Thoracic aorta (tissue), 2 donors: Measurements from ENCODE around the gene TEX35. TPM values are rescaled to one million over a fixed set of nuclear protein-coding genes. Genes with fewer than 3 reads are reported as not detected.

ENCODE experiments used
- ATAC-seq: fragments of 150-250 bp; one replicate; pipeline ENCODE4 v1.8.0; 2017; ENCODE audit warnings: low read depth; ENCODE audit not compliant: insufficient number of reproducible peaks, low FRiP score
- DNase-seq: peaks from one replicate; pipeline ENCODE4 v3.0.0-alpha.2; 2020; ENCODE audit warnings: low spot score
- H3K27ac ChIP-seq, 2 donors: fragments of 200-600 bp; sonication (generic); 1 replicate in 1 of 2; 2 replicates in 1 of 2; pipeline ENCODE4 v1.5.1; 2016; ENCODE audit warnings: mild to moderate bottlenecking in 2 of 2, moderate library complexity in 2 of 2
- H3K27me3 ChIP-seq: fragments of 200-600 bp; sonication (generic); replicated peaks from 2 replicates; pipeline ENCODE4 v1.6.0; 2016; ENCODE audit warnings: mild to moderate bottlenecking; ENCODE audit not compliant: insufficient read depth
- H3K36me3 ChIP-seq: fragments of 200-600 bp; sonication (generic); one replicate; pipeline ENCODE4 v1.5.1; 2016
- H3K4me1 ChIP-seq, 2 donors: fragments of 200-600 bp; sonication (generic); 1 replicate in 1 of 2; 2 replicates in 1 of 2; pipeline versions ENCODE4 v1.5.1 to v1.6.0; 2016; ENCODE audit warnings: low read depth in 2 of 2, mild to moderate bottlenecking in 1 of 2; ENCODE audit not compliant: control insufficient read depth in 1 of 2
- H3K4me3 ChIP-seq: fragments of 200-600 bp; sonication (generic); 2 replicates; pipeline ENCODE4 v1.5.1; 2016; ENCODE audit warnings: mild to moderate bottlenecking
- H3K9me3 ChIP-seq: fragments of 200-600 bp; sonication (generic); 2 replicates; pipeline ENCODE4 v1.5.1; 2016
- total RNA-seq, 2 donors: library from RNA; depleted of rRNA; stranded (reverse); fragments of >200 nt; gene quantifications; one replicate each; pipeline versions ENCODE4 v1.1.0 to v1.2.3, GENCODE V29; 2016
- TF ChIP-seq, protein P1 (sequence below): fragments of 200-600 bp; sonication (generic); IDR thresholded peaks from one replicate; pipeline ENCODE4 v1.5.1; 2019; ENCODE audit warnings: antibody characterized with exemption

The TEX35 gene
- total RNA-seq, 2 donors from 2014 or later = not detected

DNA sequence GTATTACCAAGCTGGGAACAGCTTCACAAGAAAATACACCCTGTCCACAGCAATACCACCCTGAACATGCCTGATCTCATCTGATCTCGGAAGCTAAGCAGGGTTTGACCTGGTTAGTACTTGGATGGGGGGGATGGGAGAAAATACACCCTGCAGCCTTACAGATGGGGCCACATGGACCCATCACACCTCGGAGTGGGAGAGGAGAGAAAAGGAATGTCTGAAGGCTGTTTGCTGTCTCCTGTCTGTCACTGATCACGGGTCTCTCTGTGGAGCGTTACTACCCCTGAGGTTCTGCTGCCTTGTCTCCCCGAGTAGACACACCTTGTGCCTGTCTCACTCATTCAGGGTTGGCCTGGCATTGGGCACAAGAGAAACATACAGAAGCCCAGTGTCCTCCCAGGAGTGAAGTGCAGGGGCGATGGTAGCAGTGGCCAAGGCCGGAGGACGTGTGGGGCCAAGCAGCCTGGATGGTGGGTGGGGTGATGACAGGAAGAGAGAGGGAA is 48.0 kb downstream of the TEX35 start:
- no peaks in the 10 kb centered on the region for H3K9me3 ChIP-seq
- no peaks in the 10 kb centered on the region for H3K36me3 ChIP-seq
- TF ChIP-seq, protein P1, sequence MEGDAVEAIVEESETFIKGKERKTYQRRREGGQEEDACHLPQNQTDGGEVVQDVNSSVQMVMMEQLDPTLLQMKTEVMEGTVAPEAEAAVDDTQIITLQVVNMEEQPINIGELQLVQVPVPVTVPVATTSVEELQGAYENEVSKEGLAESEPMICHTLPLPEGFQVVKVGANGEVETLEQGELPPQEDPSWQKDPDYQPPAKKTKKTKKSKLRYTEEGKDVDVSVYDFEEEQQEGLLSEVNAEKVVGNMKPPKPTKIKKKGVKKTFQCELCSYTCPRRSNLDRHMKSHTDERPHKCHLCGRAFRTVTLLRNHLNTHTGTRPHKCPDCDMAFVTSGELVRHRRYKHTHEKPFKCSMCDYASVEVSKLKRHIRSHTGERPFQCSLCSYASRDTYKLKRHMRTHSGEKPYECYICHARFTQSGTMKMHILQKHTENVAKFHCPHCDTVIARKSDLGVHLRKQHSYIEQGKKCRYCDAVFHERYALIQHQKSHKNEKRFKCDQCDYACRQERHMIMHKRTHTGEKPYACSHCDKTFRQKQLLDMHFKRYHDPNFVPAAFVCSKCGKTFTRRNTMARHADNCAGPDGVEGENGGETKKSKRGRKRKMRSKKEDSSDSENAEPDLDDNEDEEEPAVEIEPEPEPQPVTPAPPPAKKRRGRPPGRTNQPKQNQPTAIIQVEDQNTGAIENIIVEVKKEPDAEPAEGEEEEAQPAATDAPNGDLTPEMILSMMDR = no peak
- no peak overlapping the region for H3K4me3 ChIP-seq
- no peaks in the 10 kb centered on the region for H3K27me3 ChIP-seq
- DNase-seq = no peak
- no peak overlapping the region for H3K27ac ChIP-seq
- no peak for ATAC-seq
- H3K4me1 ChIP-seq = no peaks in the 10 kb centered on the region

DNA sequence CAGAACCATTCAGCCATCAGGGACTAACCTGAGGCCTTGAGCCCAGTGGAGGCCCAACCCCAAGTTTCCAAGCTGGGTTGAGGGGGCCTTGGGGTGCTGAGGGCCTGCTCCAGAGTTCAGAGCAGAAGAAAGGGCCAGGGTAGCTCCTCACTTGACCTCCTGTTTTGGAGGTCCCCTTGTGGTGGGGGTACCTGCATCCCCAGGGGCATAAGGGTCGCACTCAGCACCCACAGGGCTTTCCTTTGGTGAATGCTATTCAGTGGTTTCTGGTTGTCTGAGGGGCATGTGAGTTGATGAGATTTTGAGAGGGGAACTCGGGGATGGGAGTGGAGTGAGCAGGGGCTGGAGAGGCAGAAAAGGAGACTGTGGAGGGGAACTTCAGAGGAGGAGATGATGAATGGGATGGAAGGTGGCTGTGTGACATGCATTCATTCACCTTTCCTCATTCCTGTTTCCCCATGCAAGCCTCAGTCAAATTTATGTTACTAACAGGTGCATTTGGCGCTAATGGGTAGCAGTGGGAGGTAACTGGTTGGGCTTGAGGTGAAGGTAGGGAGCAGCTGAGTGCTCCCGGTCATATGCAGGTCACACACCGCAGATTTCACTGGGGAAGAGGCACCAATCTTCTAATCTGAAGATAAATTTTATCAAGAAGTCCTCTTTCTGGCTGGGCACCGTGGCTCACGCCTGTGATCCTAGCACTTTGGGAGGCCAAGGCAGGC is 50.4 kb downstream of the TEX35 start:
- no peak for DNase-seq
- ATAC-seq = no peak
- no peak overlapping the region for H3K4me3 ChIP-seq
- H3K36me3 ChIP-seq = no peaks in the 10 kb centered on the region
- no peaks in the 10 kb centered on the region for H3K4me1 ChIP-seq
- H3K27me3 ChIP-seq = no peaks in the 10 kb centered on the region
- no peak overlapping the region for H3K27ac ChIP-seq
- no peaks in the 10 kb centered on the region for H3K9me3 ChIP-seq
- TF ChIP-seq, protein P1 = no peak

DNA sequence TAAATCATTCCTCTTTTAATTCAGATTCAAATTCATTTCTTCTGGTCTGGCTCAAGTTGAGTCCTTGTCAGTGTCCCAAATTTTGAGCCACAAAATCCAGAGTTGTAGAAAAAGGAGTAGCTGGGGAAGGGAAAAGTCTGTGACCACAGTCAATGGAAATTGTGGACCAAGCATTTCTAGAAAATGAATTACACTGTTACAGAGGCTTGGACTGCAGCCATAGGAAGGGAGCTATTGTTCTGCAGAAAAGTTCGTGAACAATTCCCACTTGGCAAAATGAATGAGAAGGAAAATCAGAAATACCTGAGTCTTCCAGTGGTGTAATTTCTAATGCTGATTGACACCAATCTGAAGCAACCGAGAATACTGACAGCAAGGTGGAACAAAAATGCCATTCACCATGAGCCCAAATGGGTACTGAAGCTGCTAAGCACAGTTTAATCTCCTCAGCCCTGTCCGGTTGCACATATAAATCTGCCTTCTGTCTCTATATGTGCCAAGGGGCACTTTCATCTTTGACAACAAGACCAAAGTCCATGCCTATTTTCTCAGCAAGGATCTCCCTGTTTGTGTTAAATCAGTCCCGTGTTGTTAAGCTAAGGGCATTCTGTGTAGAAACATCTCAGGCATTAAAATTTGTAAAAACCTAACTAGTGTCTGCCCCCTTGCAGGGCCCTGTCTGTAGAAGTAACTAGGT is 51.3 kb downstream of the TEX35 start:
- Histone ChIP-seq H3K36me3 (no peaks in the 10 kb centered on the region), H3K27ac (no peak overlapping the region), H3K4me3 (no peak overlapping the region), H3K27me3 (no peaks in the 10 kb centered on the region), H3K4me1 (no peaks in the 10 kb centered on the region), H3K9me3 (no peaks in the 10 kb centered on the region)
- no peak for DNase-seq
- TF ChIP-seq, protein P1 = no peak
- no peak for ATAC-seq

DNA sequence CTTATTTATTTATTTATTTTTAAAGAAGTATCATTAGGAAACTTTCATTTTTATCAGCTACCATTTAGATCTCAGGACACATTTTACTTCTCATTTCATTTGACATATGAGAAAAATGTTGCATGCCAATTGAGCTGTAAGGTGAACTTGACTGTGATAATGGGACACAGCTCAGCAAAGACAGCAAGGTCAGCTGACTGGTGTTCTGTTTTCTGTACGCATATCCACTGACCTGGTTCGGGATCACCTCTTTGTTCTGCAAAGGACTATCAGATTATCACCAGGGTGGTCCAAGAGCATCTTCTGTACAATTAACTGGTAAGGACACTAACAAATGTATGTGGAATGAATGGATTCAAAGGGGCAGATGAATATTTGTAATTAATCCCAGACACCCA is 51.9 kb downstream of the TEX35 start:
- Histone ChIP-seq H3K36me3 (no peaks in the 10 kb centered on the region), H3K27me3 (no peaks in the 10 kb centered on the region), H3K9me3 (no peaks in the 10 kb centered on the region), H3K4me3 (no peak overlapping the region), H3K4me1 (no peaks in the 10 kb centered on the region), H3K27ac (no peak overlapping the region)
- TF ChIP-seq, protein P1 = no peak
- ATAC-seq (no peak), DNase-seq (no peak)

DNA sequence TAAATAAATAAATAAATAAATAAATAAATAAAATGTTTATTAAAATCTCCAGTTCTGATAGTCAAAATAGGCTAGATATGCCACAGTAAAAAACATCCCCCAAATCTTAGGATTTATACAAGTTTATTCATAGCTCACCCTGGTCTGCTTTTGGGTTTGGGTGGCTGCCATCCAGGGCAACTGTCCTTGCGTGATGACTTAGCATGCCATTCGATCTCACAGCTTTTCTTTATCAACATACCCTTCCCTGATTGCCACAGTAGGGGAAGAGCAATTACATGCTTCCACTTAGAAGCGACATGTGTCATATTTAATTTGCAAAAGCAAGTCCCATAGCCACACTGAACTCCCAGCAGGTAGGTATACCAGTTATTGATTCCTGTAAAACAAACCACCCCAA is 52.7 kb downstream of the TEX35 start:
- H3K27me3 ChIP-seq = no peaks in the 10 kb centered on the region
- H3K4me3 ChIP-seq = no peak overlapping the region
- DNase-seq (no peak), ATAC-seq (no peak)
- no peaks in the 10 kb centered on the region for H3K36me3 ChIP-seq
- H3K27ac ChIP-seq = no peak overlapping the region
- no peaks in the 10 kb centered on the region for H3K4me1 ChIP-seq
- TF ChIP-seq, protein P1 = no peak
- no peaks in the 10 kb centered on the region for H3K9me3 ChIP-seq
